ENCODE data around the gene MEIS2.

The MEIS2 gene

DNA sequence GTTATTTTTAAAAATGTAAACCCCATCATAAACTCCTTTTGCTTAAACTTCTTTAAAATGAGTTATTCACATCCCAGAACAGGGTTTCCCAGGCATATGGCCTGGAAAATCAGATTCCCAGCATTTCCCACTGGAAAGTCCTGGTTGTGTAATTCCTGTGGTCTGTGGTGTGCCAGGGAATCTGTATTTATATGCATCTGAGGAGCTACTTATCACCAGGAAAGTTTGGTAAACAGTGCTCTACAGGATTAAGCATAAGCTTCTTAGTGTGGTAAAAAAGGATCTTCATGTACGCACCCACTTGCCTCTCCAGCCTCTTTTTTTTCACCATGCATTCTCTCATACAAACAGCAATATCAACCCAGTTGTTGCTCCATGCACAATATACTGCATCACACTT, 28.2 kb downstream of the MEIS2 start:
- no peak for DNase-seq

DNA sequence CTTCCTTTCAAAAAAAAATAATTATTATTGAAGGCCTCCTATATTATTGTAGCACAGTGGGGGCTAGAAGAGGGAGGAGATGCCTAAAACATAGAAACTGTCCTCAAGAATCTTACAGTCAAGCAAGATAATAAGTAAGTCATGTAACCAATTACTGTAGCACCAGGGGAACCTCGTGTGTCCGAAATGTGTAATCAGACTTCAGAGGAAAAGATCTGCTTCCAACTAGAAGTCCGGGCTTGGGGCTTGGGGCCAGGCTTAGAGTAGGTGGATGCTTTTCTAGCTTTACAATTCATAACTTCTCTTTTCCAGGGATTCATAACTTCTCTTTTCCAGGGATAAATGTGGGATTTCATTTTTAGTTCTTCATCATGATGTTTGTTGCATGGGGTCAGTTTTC, 29.2 kb downstream of the MEIS2 start:
- no peak for DNase-seq

DNA sequence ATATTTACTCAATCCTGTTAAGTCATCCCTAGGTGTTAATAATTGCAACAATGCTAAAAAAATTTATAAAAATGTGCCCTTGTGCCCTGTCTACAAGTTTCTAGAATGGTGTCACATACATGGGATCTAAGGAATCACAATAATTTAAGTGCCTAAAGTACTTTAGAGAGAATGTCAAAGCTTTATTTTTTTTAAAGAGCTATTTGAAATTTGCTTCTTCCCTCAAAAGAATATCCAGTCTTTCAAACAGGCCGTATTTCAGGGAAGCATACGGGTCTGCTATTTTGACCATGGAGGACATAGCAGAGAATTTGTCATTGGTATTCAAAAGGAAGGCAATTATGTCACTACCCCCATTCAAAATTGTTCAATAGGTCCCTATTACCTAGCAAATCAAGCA, 29.7 kb downstream of the MEIS2 start:
- no peak for DNase-seq

DNA sequence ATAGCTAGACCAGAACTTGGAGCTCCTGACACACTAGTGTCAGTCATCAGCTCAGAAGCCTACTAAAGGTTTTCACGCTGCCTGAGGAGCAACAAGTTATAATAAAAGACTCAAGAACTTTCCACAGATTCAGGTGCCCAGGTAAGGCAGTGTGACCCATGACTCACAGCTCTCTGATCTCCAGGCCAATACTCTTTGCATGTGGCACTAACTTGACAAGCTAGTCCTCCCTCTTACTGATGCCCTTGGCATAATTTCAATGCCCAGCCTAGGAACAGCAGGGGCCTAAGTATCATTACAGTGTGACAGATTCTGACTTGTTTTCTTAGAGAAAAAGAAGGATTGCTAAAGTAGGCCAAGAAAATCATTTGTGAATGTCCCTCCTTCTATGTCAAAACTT, 38.4 kb downstream of the MEIS2 start:
- no peak for DNase-seq

DNA sequence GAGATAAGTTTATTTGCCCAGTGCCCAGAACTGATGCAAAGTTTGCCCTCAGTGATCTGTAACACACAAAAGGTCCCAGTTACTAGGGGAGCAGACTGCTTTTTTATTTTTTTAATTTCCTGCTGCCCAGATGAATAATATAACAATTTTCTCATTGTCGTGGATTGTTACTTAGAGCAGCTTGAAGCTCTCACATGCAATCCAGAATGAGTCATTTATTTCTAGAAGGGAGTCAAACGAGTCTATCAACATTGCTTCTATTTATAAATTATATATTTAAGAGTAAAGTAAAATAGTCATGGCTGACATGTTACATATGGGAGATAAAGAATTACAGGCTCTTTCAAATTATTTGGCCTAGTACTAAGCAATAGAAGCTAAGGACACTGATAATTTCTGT, 41.3 kb downstream of the MEIS2 start:
- no peak for DNase-seq

DNA sequence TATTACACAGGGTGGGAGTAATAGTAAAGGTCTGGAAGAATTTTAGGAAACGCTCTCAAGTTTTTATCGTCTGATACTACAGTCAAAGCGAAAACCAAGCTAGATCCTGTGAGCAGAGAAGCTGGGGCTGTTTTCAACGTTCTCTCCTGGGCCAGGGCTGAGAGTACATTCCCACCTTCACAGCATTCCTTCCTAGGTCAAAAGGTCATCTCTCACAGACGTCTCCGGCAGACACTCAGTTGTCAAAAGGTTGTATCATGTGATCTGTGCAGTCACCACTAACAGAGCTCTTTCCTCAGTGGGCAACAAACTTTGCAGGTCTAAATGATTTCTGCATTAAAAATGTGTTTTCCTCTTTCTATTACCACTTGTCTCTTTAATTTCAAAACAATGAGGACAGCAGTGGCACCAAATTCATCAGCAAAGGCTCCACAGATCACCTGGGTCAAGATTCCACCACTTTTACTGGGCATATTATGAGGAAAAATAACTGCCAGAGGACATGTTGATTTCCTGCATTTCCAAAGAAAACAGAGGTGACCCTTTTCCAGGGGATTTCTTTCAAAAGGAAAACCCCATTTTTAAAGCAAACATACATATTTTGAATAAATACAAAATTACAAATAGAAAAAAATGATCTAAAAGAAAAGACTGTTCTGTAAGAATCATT, 41.9 kb downstream of the MEIS2 start:
- no peak for DNase-seq

DNA sequence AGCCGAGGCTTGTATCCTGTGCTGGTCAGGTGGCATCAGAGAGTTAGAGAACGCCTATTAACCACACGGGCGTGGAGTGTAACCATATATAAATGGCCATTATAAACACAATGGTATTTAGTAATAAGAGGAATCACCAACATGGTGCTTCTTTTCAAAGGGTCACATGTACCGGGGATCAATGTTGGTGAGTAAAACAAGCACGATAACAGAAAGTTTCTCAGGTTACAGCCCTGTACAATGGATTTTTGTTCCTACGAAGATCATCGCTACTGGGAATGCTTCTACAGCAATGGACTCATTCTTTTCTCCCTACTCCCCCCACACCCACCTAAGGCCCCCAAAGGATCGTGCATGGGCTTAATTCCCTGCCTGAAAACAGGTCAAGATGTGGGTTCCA, 42.5 kb downstream of the MEIS2 start:
- no peak for DNase-seq

DNA sequence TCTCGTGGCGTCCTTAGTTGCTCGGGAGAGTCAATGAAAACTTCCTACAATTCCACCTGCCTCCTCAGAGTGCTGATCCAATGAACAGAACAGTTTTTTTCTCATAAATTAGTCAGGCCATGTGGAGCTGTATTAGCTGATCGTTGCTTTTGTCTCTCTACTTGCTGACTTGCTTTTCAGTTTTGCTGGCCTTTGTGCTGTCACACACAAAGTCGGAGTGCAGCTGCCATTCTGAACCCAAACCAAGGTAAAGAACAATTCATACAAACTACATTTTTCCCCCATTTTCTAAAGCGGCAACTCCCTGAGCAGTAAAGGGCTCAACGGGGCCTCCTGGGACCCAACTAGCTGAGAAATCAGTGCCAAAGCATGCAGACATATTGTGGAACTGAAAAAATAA, 43.1 kb downstream of the MEIS2 start:
- no peak for DNase-seq

DNA sequence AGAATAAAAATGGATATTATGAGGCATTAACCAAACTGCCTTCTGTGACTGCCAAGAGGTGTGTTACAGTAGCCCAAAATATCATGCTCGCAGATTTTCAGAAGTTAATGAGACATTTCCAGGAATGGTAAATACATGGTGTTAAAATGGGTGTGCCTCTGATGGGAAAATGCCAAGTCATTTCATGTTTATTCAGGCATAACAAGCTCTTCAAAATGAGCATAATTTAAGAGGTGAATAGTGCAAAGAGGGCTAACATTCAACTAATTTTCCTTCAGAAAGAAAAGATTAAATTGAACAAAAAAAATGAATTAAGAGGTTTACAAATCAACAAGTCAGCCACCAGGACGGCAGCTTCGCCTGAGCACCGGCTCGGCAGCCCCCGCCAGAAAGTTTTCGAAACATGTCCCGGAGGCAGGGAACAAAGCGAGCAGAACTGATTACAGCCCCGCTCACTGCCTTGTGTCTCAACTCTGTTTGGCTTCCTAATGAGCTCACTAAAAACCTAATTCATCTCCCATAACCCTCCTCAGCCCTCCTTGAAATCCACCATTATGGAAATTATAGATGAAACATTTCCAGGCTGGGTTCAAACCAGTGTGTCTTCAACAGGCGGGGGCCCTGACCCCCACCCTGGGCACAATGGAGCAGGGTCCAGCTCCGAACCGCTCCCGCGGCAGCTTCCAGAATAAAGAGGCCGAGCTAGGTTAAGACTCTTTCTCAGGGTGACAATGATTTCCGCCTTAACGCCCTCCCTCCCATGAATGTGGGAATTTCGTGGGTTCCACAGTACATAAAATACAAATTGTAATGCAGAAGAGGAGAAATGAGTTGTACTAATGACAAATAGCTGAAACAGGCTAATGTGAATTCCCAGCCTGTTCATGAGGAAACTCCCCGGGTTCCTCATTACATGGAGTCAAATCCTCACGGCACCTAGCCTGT, 43.9 kb downstream of the MEIS2 start:
- DNase-seq = no peak

DNA sequence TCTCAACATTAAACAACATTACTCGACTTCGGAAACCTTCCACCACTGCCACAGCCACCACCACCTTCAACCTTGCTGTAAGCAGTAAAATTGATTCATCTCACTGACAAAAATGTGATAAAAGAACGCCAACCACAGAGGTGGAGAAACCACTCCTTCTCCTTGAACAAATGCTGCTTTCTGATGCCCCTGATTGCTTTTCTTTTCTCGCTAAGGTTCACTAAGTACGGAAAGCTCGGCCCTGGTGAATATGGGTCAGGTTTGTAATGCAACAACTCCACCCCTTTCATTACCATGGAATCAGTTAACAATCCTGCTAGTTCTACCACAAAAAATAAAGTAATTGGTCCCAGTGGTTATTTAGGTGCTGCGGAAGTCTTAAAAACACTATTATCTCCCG, 44.9 kb downstream of the MEIS2 start:
- DNase-seq = no peak

DNA sequence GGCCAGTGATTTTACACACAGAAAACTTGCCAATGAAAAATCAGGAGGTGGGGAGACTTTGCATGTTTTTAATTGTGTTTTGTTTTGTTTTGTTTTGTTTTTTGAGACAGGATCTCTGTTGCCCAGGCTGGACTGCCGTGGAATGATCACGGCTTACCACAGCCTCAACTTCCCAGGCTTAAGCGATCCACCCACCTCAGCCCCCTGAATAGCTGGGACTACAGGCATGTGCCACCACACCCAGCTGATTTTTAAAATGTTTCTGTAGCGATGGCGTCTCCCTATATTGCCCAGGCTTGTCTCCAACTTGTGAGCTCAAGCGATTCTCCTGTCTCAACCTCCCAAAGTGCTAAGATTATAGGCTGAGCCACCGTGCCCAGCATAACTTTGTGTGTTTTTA, 46.0 kb downstream of the MEIS2 start:
- no peak for DNase-seq

DNA sequence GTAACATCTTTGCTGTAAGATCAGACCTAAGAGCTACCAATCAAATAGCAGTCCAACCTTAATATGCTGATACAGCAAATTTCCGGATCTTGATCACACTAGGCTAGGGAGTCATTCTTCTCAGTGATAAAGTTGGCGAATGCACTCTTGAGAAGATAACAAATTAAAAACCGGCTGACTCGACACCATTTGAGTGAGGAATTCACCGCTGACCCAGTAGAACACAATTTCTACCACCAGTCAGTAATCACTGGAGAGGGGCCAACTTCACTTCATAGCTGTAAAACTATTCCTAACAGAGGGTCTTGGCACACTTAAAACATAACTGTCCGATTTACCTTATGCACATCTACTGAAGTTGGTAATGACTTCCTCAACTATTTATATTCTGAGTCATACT, 47.2 kb downstream of the MEIS2 start:
- DNase-seq = no peak

DNA sequence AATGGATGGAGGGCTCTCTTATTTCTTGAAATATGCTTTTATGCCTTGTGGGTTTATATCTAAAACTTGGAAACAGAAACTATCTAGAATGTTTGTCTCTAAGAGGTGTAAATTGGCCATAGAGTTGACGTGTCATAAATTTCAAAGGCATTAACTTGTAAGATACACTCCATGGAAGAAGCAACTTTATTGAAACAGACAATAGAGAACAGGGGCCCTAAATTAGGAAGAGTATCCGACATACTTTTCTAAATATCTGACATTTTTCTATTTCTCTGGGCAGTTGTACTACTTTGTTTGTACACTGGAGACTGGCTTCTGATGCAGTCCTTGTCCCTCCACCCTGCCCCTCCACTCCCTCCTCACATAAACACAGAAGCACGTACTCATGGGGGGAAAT, 50.0 kb downstream of the MEIS2 start:
- DNase-seq = no peak

DNA sequence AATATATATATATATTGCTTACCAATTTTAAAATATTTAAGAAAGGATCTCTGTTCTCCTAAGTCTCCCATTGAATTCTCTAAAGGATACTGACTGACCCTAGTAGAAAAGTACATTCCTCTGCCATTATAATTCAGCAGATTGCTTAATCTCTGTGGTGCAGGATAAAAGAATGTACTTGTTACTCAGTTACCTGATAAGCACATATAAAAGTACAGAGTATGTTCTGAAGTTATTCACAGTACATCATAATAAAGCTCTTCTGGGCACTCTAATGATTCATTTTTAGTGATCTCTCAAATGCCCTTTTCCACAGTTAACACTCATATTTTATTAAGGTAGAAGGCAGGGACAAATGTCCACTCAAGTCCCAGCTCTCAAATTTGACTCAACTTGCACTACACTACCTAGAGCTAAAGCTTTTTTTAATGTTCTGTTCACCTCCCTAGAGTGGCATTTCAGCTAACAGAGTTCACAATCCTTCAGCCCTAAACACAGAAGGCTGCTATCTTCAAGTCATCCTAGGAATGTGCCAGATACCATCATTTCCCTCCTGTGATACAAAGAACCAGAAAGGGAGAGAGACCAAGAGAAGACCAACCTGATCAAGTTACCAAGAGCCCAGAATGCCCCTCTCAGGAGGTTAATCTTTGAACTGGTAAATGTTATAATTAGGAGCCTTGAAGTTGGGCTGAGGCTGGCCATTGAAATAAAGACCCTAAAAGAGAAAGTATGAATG, 53.3 kb downstream of the MEIS2 start:
- DNase-seq = no peak

DNA sequence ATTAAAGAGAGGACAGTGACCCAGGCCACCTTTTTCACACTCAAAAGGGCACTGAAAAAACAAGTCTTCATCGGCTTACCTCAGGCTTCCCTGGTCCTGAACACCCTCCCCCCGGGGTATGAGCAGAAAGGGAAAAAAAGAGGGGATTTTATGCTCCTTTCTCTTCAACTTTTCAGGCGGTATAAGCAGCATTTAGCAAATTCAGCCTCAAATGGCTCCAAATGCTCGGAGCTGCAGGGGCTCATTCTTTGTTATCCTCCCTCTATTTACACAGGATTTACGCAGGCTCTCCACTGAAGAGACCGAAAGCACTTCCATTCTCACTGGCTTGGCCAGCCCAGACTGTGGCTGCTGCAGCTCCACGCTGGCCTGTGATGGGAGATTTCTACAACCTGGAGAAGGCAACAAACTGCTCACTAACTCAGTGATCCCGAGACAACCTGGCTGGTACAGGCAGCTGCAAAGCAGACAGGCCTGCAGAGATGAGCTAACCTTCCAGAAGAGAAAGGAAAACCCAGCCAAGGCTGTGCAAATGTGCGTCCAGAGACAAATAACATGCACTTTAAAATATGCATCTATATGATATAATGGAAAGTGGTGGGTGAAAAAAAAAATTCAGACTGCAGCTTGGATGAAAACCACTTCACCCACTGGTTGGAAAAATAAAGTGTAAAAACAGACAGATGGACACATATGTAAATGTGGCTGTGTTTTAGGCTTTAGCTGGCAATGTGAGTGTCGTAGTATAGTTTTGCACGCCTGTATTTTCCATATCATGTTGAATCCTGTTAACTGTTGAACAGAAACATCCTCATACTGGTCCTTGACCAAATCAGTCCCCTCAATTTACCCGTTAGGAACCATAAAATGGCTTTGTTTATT, 54.2 kb downstream of the MEIS2 start:
- no peak for DNase-seq

DNA sequence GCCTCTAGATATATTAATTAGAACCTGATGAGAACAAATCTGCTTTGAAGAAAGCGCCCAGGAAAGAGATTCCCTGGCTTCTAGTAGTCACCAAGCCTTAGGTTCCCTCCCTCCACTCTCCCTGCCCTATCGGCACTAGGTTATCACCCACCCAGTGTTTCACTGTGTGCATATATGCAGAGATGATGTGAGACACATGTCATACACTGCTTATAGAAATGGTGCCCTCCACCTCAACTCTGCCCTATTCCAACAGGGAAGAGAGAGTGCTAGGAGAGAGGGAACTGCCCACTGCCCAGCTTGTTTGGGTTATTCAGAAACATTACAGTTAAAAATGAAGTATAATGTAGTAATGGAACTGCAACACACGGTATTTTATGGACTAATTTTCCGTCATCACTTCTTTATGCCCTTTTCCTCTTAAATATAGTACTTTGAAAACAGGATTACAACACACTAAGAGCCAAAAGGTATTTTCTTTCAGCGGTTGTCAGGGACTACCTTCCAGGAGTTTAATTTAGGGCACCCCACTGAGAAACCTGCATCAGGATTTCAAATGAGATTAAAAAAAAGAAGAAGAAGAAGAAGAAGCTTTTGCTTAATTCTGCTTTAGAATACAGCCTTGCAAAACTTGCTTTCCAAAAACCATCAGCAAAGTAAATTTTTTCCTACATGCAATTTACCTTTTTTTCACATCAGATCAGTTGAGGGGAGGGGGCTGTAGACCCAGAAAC, 55.3 kb downstream of the MEIS2 start:
- DNase-seq = no peak

DNA sequence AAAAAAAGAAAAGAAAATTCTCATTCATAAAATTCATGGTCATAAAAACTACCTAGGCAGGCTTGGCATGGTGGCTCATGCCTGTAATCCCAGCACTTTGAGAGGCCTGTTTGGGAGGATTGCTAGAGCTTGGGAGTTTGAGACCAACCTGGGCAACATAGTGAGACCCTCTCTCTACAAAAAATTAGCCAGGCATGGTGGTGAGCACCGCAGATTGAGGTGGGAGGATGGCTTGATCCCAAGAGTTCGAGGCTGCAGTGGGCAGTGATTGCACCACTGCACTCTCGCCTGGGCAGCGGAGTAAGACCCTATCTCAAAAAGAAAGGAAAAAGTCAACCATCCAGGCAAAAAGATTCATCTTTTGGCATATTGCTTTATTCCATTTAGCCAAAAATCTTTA, 58.5 kb downstream of the MEIS2 start:
- DNase-seq = no peak

DNA sequence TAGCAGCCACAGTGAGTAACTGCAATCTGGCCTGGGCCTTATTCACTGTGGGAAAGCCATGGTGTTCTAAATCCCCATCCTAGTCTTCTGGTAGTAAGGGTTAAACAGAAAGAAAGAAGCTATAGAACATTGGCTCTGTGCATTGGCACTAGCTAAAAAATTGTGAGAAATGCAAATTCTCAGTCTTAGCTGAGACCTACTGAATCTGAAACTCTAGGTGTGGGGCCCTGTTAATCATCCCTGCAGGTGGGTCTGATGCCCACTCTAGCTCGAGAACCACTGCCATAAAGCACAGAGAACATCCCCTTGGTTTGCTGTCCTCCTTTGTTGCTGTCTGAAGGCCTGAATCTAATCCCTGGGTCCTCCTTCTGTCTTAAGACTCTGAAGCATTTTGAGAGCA, 59.3 kb downstream of the MEIS2 start:
- no peak for DNase-seq

DNA sequence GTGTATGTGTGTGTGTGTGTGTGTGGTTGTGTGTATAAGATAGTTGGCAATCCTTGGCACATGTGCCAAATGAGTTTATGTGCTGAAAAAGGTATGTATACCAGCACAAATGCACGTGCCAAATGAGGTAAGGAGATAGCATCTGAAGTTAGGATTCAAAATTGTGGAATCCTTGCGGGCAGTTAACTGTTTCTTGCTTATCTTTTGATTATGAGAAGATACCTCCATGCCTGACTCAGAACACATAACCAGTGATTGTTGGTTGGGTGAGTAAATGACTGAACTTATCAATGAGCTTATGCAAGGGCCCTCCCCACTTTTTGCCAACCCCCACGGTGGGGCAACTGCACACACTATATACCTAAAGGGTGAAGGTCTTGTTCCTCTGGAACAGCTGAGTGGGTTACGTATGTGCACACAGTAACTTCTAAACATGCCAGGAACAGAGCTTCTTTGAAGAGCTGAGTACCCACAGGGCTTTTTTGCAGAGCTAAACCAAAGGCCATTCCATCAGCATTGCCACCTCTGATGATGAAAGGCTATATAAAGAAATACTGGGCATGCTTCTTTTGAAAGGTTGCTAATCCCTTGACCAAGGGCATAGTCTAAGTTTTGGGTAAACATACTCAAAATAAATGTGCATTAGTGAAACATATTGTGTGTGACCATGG, 60.1 kb downstream of the MEIS2 start:
- DNase-seq = no peak

DNA sequence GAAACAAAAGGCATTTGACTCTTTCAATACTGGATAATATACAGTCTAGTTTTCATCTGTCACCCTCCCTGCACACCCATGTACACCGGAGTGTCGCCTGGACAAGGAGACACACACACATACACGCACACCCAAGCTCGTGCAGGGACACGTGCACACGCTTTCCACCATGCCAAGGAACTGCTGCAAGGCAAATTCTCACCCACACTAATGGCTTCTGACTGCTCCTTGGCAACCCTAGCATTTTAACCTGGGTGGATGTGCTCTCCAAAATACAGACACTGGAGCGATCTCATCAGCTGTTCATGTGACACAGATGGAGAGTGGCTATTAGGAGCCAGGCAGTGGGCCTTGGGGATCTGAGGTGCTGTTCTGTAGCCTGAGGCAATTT, 61.6 kb downstream of the MEIS2 start:
- no peak for DNase-seq

Data from stimulated activated CD4-positive, alpha-beta T cell treated with anti-CD3 and anti-CD28 coated beads, Interleukin-1b, Interleukin-23, amount 100 ng/mL, for 48 hours (primary cell).